GM21576 (cell line): ENCODE data around the gene TAP1.

ENCODE experiments used
- ATAC-seq: cut with Tn5 transposase; IDR thresholded peaks from one replicate; pipeline ENCODE4 v1.9.1; 2021; ENCODE audit warnings: mild to moderate bottlenecking, moderate library complexity; ENCODE audit not compliant: unreplicated experiment

The TAP1 gene

DNA sequence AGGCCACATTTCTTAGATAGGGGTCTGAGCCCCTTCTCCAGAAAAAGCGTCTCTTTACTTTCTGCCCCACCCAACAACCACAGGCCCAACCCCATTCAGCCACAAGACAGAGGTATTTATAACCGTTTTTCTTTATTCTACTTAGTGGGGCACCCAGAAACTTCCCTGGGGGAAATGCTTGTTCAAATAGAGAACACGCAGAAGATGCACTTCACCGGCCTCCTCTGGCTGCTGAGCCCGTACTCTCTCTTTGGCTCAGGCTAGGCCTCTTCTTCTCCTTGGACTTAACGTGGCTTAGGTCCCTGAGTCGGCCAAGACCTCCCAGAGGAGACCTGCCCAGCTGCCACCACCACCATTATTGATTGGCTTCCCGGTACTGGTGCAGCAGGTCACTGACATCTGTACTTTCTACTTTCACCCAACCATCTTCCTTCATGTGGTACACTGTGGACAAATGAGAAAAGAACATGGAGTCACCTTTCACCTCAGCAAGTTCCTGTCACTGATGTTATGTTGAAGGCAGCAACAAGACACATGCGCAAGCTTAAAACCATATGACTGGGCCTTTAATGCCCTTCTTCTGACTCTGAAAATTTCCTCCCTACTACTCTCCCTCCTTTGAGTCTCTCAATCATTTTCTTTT lies 12.8 kb downstream of the TAP1 start:
- ATAC-seq = no peak

DNA sequence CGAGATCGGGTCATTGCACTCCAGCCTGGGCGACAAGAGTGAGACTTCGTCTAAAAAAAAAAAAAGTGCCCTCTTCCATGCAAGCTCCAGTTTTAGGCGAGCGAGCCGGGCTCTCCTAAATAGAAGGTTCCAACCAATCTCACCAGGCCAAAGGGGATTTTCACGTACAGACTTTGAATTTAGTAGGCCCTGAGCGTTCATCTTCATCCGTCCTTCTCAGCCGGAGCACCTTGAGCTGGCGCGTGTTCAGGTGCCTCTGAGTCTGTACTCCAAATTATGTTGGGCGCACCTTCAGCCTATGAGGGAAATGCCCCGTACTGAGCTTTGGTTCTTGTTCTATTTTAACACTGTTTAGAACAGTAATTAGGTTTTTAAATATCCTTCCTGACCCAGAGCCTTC lies 14.1 kb downstream of the TAP1 start:
- ATAC-seq = no peak

DNA sequence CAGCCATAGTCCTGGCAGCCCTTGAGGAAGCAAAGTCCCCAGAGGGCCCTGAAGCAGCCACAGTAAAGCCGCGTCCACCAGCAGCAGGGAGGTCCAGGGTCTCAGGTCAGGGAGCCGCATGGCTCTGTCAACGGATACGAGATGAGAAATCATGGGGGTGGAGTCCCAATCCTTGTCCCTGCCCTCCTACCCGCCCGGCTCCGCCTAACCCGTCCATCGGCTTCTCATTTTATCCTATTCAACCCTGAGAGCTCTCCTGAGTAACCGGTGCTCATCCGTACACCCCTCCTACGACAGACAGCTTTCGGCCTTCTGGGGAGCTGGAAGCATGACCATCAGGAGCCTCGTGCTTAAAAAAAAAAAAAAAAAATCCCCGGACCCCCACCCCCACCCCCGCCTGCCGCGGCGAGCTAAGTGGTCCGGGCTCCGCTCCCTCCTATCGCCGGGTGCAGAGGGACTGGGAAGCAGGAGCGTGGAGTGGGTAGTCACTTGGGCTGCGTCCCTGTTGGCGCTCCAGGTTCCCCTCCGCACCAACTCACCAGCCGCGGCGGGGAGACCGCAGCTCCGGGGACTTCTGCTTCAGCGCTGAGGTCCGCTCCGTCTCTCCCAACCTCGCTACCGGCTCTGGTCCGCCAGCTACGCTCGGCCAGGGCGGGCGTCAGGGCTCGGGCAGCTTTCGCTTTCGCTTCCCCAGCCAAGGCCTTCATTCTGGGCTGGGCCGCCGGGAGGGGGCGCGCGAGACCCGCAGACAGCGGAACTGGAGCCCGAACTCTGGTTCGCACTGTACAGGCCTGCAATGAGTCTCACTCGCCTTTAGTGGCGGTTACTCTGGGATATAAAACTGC lies 15.2 kb downstream of the TAP1 start, which contains the start of gene TAP2:
TSS of gene TAP2 (minus strand) at position 626 of the 845 bp plus-strand sequence. CDS start at position 120, 506 bp downstream.
- peak; percentile 71 for ATAC-seq

DNA sequence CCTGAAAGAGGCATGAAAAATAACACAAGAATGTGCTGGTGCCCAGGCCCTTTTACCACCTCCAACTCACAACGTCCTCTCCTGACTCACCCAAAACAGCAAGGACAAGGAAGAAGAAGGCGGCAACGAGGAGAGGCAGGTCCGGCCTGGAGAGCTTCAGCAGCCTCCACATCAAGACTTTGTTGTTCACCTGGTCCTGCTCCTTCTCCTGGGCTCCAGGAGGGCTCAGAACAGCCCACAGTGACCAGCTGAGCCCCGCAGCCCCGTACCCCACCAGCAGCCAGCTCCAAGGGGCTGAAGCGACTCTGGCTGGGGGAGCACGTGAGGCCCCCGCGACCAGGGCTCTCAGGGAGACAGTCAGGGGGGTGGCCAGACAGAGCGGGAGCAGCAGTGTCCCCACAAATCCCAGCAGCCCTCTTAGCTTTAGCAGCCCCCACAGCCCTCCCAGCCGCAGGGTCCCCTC lies 15.8 kb downstream of the TAP1 start:
- ATAC-seq = peak; percentile 2

DNA sequence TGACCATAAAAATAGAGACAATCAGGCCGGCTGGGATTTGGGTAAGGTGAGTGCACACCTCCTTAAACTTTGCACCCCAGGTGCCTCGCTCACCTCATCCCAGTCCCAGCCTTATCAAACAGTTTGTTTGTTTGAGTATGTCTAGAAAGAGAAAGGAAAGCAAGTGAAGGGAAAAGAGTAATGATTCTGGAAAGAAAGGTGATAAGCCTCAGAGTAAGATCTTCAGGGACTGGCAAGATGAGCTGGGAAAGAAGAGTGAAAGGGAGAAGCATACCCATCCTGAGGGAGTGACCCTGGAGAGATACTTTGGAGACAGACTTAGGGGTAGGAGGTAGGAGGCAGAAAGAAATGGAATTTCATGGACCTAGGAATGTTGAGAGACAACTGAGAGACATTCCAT lies 16.6 kb downstream of the TAP1 start:
- ATAC-seq = no peak

DNA sequence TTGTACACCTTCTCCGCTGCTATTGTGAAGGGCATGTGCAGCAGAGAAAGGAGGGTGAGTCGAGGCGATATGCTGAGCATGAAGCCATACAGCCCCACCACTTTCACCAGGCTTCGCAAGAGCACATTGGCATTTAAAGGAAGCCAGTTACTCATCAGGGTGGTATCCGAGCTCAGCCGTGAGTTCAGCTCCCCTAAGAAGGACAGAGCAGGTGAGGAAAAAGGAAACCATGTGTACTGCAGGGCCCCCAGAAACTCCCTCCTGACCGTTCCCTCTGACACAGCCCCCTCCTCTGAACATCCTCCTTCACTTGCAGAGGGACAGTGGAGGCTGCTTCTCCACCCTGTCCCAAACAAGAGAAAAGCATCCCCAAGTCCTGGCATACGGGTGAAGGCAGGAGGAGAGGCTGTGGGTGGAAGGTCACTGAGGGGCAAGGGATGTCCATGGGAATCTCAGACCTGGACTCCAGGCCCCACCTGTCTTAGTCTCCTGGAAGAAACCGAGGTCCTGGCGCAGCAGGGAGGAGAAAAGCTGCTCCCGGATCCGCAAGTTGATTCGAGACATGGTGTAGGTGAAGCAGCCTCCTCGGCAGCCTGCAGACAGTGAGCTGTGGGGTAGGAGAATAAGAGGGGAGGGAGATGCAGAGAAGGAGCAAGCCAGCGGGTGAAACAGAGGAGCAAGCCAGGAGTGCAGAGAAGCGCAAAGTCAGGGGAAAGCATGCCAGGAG lies 18.2 kb downstream of the TAP1 start:
- no peak for ATAC-seq

DNA sequence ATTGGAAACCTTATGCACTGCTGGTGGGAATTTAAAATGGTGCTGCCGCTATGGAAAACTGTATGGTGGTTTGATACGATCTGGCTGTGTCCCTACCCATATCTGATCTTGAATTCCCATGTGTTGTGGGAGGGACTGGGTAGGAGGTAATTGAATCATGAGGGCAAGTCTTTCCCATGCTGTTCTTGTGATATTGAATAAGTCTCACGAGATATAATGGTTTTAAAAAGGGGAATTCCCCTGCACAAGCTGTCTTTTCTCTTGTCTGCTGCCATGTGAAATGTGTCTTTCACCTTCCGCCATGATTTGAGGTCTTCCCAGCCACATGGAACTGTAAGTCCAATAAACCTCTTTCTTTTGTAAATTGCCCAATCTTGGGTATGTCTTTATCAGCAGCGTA lies 19.8 kb downstream of the TAP1 start:
- no peak for ATAC-seq

DNA sequence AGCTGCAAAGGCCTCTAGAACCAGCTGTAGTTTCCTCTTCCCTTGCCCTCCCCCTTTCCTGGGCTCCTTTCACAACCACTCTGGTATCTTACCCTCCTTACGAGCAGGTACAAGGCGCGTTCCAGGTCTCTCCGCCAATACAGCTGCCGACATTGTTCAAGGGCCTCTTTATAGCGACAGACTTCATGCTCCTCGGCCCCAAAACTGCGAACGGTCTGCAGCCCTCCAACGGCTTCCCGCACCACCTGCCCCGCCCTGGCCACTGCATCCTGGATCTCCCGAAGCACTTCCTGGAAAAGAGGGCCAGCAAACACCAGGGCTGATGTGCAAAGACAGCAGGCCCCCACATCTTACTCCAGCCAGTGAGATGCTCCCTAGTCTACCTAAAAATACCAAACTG lies 21.0 kb downstream of the TAP1 start:
- no peak for ATAC-seq

DNA sequence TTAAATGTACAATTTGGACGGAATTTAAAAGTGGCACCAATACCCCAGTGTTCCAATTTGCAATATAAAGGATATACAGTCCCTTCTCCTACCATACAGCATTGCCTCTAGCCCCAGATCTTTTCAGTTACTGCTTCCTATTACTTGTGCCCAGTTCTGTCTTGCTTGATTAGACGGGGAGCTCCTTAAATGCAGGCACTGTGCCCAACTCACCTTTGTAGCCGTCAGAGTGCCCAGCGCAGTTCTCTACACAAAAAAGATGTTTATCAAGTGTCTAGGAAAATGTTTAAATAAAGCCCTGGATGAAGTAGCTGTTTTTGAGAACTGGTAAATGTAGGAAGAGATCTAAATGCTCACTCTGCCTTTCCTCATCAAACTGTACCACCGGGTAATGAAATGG lies 22.6 kb downstream of the TAP1 start:
- ATAC-seq = no peak

DNA sequence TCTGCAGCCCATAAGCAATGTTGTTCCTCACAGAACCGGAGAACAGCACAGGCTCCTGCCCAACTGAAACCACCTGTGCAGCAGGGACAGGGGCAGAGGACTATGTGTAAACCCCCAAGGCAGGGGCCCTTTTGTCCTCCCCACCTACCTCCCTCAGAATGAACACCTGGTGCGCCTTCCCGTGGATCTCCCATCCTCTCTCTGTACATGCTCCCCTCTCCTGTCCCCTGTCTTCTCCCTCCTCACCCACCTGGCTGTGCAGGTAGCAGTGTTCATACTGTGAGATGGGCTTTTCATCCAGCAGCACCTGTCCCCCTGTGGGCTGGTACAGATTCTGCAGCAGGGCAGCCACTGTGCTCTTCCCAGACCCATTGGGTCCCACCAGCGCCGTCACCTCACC lies 23.5 kb downstream of the TAP1 start:
- ATAC-seq = no peak

DNA sequence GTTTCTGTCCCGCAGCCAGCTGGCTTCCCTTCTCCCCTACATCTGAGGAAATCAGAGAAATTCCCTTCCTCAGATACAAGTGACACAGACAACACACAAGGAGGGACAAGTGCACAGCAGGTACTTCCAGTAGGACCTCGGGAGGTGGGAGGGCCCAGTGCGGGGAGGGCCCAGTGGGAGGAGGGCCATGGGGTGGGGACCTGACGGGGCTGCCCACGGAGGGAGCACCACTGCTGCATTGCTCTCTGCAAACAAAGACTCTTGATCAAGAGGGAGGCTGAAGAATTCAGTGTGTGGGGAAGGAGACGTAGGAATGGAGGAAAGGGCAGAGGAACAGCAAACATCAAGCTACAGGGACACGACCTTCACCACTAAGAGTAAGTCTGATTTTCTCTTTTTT lies 24.0 kb downstream of the TAP1 start:
- ATAC-seq = no peak

DNA sequence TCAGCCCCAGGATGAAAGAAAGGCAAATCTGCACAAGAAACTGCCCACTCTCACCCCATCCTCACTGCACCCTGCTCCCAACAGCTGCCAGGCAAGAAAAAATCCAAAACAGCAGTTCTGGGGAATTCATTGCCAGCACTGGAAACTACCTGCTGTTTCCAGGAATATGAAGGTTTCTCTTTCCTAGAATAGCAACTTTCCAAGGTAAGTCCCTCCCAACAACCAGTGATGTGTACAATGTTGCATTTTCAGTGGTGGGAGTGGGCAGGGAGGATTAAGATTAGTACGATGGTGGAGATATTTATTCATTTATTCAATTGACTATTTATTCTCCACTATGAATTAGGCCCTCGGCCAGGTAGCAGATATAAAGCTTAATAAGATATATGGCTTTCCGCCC lies 26.5 kb downstream of the TAP1 start:
- ATAC-seq = no peak

DNA sequence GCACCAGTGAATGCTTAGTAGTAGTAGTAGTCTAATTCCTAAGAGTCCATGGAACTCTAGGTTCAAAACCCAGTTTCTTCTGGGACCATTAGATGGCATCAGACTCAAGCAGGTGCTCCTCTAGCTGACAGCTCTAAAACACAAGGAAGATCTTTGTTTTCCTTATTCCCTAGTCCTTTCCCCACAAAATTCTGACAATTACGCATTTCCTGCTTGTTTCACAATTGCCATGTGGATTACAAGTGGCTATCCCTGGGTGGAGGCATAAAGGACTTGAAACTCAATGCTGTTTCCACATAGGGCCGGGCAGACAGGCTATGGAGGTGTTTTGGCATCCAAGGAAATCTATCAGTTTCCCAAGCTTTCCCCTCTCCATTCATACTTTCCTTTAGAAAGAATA lies 27.5 kb downstream of the TAP1 start:
- no peak for ATAC-seq

DNA sequence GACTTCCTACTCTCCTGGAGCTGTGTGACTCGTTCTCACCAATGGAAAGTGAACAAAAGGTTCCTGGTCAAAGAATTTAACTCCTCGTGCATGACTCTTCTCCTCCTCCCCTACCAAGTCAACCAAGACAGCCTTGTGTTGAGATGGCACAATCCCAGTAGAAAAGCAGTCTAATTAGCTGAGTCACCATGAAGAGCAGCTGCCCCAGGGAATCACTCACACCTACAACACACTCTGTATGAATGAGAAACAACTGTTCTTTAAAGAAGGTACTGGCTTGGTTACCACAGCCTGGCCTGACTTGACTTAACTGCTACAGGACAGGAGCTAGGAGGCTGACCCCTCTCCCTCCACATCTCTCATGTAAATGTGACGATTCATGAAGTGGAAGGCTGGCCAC lies 33.8 kb downstream of the TAP1 start:
- ATAC-seq = no peak

DNA sequence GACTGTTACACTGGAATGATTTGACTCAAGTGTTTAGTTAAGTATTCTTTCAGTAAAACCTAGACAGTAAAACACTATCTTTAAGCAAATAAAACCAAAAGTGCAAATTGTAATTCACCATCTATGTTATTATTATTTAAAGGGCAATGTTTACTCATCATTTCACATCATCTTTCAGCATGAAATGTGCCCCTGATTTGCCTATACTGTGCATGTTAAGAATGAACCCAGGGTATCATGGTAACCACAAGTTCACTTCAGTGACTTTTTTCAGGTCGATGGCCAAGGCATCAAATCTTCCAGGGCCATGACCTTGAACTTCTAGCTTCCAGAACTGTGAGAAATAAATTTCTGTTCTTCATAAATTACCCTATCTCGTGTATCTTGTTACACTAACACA lies 34.6 kb downstream of the TAP1 start:
- no peak for ATAC-seq

DNA sequence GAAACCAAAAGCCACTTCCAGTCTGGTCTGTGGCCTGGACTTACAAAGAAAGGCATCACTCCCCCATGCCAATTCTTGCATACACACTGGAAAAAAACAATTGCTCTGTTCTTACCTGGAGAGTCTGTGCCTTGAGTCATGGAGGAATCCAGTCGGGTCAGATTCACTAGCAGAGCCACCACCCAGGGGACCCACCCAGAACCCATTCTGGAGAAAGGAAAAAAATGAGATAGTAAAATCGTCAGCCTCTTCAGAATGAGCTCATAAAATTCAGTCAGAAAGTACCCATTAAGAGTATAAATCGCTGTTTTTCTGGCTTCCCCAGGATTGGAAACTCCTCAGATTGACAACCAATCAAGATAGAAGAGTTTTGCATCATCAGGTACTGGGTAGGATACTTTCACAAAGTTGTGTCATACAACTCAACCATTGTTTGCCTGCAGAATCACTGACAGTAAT lies 36.7 kb downstream of the TAP1 start, which contains the start of gene HLA-DOB:
TSS of gene HLA-DOB (minus strand) at position 257 of the 459 bp plus-strand sequence. CDS start at position 206, 51 bp downstream.
- ATAC-seq = no peak

DNA sequence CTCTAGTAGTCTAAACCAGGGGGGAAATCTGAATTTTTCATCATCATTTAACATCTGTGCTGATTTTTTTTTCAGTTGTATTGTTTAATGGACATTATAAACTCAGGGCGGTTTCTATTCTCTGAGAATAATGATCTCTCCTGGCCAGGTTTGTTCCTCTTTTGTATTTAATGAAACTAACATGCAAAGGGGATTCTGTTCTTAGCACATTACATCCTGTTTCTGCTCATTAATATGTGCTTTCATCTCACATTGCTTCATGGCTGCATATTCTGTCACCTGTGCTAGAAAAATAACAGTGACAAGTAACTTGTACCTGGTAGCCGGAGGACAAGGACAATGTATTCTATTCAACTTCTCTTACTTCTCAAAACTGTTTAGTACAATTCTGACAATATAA lies 37.5 kb downstream of the TAP1 start:
- no peak for ATAC-seq

DNA sequence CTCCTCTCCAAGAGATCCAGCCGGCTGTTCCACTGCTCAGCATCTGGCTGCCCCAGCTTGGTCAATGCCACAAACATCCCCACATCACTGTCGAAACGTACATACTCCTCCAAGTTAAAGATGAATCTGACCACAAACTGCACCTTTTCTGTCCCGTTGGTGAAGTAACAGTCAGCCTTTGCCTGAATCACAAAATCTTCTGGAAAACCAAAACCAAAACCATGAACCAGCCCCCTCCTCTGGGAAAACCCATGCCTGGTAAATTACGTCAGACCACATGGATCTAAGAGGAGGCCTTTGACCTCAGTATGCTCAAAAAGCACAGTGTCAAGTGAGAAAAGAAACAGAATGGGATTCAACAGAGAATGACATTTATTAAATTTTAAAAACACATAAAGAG lies 38.4 kb downstream of the TAP1 start:
- ATAC-seq = no peak

DNA sequence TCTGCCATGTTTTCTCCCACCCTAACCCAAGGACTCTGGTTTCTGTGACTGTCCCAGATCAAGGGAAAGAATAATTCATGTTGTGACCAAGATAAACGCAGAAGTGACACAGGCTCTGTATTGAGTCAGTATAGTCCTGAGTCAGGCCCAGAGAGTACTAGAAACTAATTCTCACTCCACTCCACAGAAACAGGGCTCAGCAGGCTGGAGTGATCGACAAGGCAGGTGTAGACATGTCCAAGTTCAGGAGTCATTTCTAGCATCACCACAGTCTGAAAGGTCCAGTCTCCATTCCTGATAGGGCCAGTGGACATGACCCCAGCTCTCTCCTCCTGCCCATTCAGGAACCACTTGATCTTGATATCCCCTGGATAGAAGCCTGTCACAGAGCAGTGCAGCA lies 39.4 kb downstream of the TAP1 start:
- no peak for ATAC-seq

DNA sequence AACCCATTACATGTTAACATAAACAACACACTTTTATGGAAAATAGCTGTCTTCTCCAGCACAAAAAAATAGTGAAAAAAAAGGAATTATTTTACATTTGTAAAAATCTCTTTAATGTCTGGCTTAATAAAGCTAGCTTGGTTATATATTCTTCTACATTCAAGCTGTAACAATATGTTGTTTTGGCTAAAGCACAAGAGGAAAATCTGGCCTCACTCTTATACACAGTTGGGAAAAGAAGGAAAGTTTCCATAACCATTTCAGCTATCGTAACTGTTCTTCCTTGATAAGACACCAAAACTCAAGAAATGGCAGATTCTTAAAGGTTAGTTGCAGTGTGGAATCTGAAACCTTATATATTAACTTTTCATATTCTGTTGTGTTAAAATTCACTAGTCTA lies 44.3 kb downstream of the TAP1 start:
- ATAC-seq = no peak

DNA sequence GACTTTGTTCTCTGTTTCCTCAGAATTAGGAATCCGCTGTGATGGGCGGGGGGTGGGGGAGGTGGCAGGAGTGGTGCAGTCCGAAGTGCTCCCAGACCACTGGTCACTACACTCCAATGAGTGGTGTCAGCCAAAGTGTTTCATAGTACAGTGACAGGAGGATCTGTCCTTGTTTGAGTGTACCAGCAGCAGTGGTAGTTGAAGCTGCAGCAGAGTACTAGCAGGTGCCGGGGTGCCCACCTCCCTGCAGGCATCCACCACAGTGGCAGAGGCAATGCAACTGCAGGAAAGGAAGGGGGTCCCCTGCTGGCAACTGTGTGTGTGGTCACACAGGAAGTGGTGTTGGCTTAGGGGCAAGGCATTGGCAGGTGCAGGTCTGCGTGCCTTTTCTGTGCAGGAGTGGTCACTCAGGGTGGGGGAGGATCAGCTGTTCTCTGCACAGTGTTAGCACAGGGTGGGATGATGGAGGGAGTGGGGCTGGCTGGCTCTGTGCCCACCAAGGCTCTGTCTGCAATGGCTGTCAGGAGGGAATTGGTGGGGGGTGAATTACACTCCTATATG lies 46.4 kb downstream of the TAP1 start:
- no peak for ATAC-seq
